HCT116 (cell line): ENCODE data around the gene PPM1H. TPM values are rescaled to one million over a fixed set of nuclear protein-coding genes. Genes with fewer than 3 reads are reported as not detected.

ENCODE experiments used
- ATAC-seq: fragments of 200-7000 bp; cut with Tn5 transposase; 2 replicates; pipeline ENCODE4 v1.9.1; 2020; ENCODE audit warnings: mild to moderate bottlenecking, moderate library complexity
- BruUV-seq: library from RNA; stranded (reverse); fragments of 400-500 nt; replicated peaks from 2 replicates; lab custom pipeline; 2021; lab: Mats Ljungman, UMichigan
- CTCF ChIA-PET: fragments of 300-600 bp; sonication (Branson Sonifier 250); formaldehyde crosslinking; loops from one replicate; lab custom pipeline; 2021; ENCODE audit warnings: antibody characterized with exemption; lab: Charles Lee
- POLR2A ChIA-PET: fragments of 300-600, 350-600 bp; sonication (Branson Sonifier 250); formaldehyde crosslinking; loops from one replicate; lab custom pipeline; 2021; ENCODE audit warnings: antibody characterized with exemption; lab: Charles Lee
- RAD21 ChIA-PET, 2 experiments: fragments of 300-600 bp; sonication (Branson Sonifier 250); formaldehyde crosslinking; loops; one replicate each; lab custom pipeline; 2023; ENCODE audit warnings: low total read pairs in 2 of 2; ENCODE audit not compliant: uncharacterized antibody in 2 of 2, unreplicated experiment in 2 of 2, low non-redundant PET in 1 of 2; lab: Charles Lee
- DNase-seq: peaks from one replicate; pipeline ENCODE4 v3.0.0-alpha.2; 2010; ENCODE audit warnings: low read depth, low spot score
- H2AFZ ChIP-seq: fragments of 200-600 bp; shearing (Covaris generic), sonication (generic); 2 replicates; pipeline ENCODE4 v1.6.1; 2017; ENCODE audit warnings: low read depth, mixed run types, mixed read lengths, antibody characterized with exemption, low read length; ENCODE audit not compliant: poor library complexity, severe bottlenecking
- H3K27ac ChIP-seq: 2 replicates; pipeline ENCODE4 v1.5.1; 2012; ENCODE audit warnings: low read depth, low read length
- H3K27me3 ChIP-seq: fragments of 200-600 bp; sonication (generic); 2 replicates; pipeline ENCODE4 v1.6.1; 2016; ENCODE audit warnings: mixed run types, low read length, mixed read lengths; ENCODE audit not compliant: insufficient read depth
- H3K36me3 ChIP-seq, 2 experiments: fragments of 200-500 bp in 1 of 2; fragments of 200-600 bp in 1 of 2; sonication (Bioruptor generic) in 1 of 2; sonication (generic) in 1 of 2; 2 replicates each; pipeline versions ENCODE4 v1.5.1 to v1.6.1; 2014 to 2016; ENCODE audit warnings: low read length in 2 of 2, inconsistent platforms in 1 of 2, mixed read lengths in 1 of 2, mixed run types in 1 of 2; ENCODE audit not compliant: insufficient read depth in 2 of 2, control insufficient read depth in 1 of 2
- H3K4me1 ChIP-seq, 2 experiments: fragments of 200-600 bp in 1 of 2; sonication (generic) in 1 of 2; 2 replicates each; pipeline versions ENCODE4 v1.5.1 to v1.6.1; 2012 to 2017; ENCODE audit warnings: low read length in 2 of 2, inconsistent platforms in 1 of 2, mild to moderate bottlenecking in 1 of 2, mixed read lengths in 1 of 2, mixed run types in 1 of 2, moderate library complexity in 1 of 2; ENCODE audit not compliant: insufficient read depth in 2 of 2, control insufficient read depth in 1 of 2
- H3K4me2 ChIP-seq: fragments of 200-600 bp; sonication (generic); 2 replicates; pipeline ENCODE4 v1.6.1; 2017; ENCODE audit warnings: mixed run types, low read length, mixed read lengths
- H3K4me3 ChIP-seq, 2 experiments: fragments of 200-600 bp in 1 of 2; sonication (generic) in 1 of 2; replicated peaks in 1 of 2; 2 replicates each; pipeline ENCODE4 v1.5.1; 2011 to 2016; ENCODE audit warnings: low read length in 2 of 2, control low read depth in 1 of 2, low read depth in 1 of 2, mild to moderate bottlenecking in 1 of 2, mixed read lengths in 1 of 2, mixed run types in 1 of 2
- H3K79me2 ChIP-seq: fragments of 200-600 bp; sonication (generic); 2 replicates; pipeline ENCODE4 v1.6.1; 2017; ENCODE audit warnings: mild to moderate bottlenecking, mixed run types, low read length, moderate library complexity, mixed read lengths; ENCODE audit not compliant: insufficient read depth
- H3K9ac ChIP-seq: fragments of 200-600 bp; sonication (generic); 2 replicates; pipeline ENCODE4 v1.6.1; 2016; ENCODE audit warnings: low read length, mixed read lengths
- H3K9me2 ChIP-seq: fragments of 200-600 bp; sonication (generic), shearing (Covaris generic); 2 replicates; pipeline ENCODE4 v1.6.1; 2017; ENCODE audit warnings: mixed run types, mild to moderate bottlenecking, moderate library complexity; ENCODE audit not compliant: insufficient read depth
- H3K9me3 ChIP-seq, 2 experiments: fragments of 200-500 bp in 1 of 2; fragments of 200-600 bp in 1 of 2; sonication (Bioruptor generic) in 1 of 2; sonication (generic) in 1 of 2; 2 replicates each; pipeline ENCODE4 v1.6.1; 2014 to 2017; ENCODE audit warnings: low read length in 2 of 2, mixed read lengths in 2 of 2, inconsistent platforms in 1 of 2, low read depth in 1 of 2, mild to moderate bottlenecking in 1 of 2, mixed run types in 1 of 2, moderate library complexity in 1 of 2; ENCODE audit not compliant: control insufficient read depth in 1 of 2, insufficient read depth in 1 of 2
- H4K20me1 ChIP-seq: fragments of 200-600 bp; sonication (generic), shearing (Covaris generic); 2 replicates; pipeline ENCODE4 v1.6.1; 2017; ENCODE audit warnings: mixed run types, mild to moderate bottlenecking, moderate library complexity; ENCODE audit not compliant: insufficient read depth
- ATF3 ChIP-seq: IDR thresholded peaks from 2 replicates; pipeline ENCODE4 v1.6.1; 2012
- CBX3 ChIP-seq: IDR thresholded peaks from 2 replicates; pipeline ENCODE4 v1.6.1; 2012; ENCODE audit warnings: low read depth
- CTCF ChIP-seq, 3 experiments: fragments of 200-600 bp in 1 of 3; sonication (generic) in 1 of 3; IDR thresholded peaks in 2 of 3; conservative IDR thresholded peaks in 1 of 3; 2 replicates each; pipeline ENCODE4 v1.5.1; 2012 to 2017; ENCODE audit warnings: low read depth in 2 of 3, low read length in 2 of 3, antibody characterized with exemption in 1 of 3, borderline replicate concordance in 1 of 3, control low read depth in 1 of 3, mild to moderate bottlenecking in 1 of 3, mixed read lengths in 1 of 3, mixed run types in 1 of 3, moderate library complexity in 1 of 3; ENCODE audit not compliant: insufficient read depth in 1 of 3
- ELF1 ChIP-seq: IDR thresholded peaks from 2 replicates; pipeline ENCODE4 v1.6.1; 2012; ENCODE audit warnings: low read depth, borderline replicate concordance
- EZH2 ChIP-seq: fragments of 200-600 bp; sonication (generic); IDR thresholded peaks from 2 replicates; pipeline ENCODE4 v1.6.1; 2017; ENCODE audit warnings: antibody characterized with exemption, mixed run types
- FOSL1 ChIP-seq: IDR thresholded peaks from 2 replicates; pipeline ENCODE4 v1.6.1; 2012; ENCODE audit warnings: low read depth
- JUND ChIP-seq: IDR thresholded peaks from 2 replicates; pipeline ENCODE4 v1.6.1; 2012
- MAX ChIP-seq: IDR thresholded peaks from 2 replicates; pipeline ENCODE4 v1.6.1; 2012
- POLR2A ChIP-seq: IDR thresholded peaks from 2 replicates; pipeline ENCODE4 v1.7.0; 2011; ENCODE audit warnings: borderline replicate concordance; ENCODE audit not compliant: insufficient read depth, insufficient read length; ENCODE audit errors: extremely low read depth
- POLR2AphosphoS5 ChIP-seq: IDR thresholded peaks from 2 replicates; pipeline ENCODE4 v1.6.1; 2011; ENCODE audit warnings: mild to moderate bottlenecking, low read depth, low read length, moderate library complexity
- RAD21 ChIP-seq: IDR thresholded peaks from 2 replicates; pipeline ENCODE4 v1.6.1; 2012; ENCODE audit warnings: low read depth, mild to moderate bottlenecking
- REST ChIP-seq: IDR thresholded peaks from 2 replicates; pipeline ENCODE4 v1.6.1; 2012; ENCODE audit warnings: low read depth
- SIN3A ChIP-seq: IDR thresholded peaks from 2 replicates; pipeline ENCODE4 v1.6.1; 2012; ENCODE audit warnings: low read depth
- SP1 ChIP-seq: IDR thresholded peaks from 2 replicates; pipeline ENCODE4 v1.6.1; 2012; ENCODE audit warnings: low read depth
- SRF ChIP-seq: IDR thresholded peaks from 2 replicates; pipeline ENCODE4 v1.6.1; 2012; ENCODE audit warnings: low read depth
- TCF7L2 ChIP-seq: IDR thresholded peaks from 2 replicates; pipeline ENCODE4 v1.7.0; 2011; ENCODE audit warnings: borderline replicate concordance, inconsistent platforms; ENCODE audit not compliant: insufficient read depth, insufficient read length; ENCODE audit errors: extremely low read depth
- ZBTB33 ChIP-seq: IDR thresholded peaks from 2 replicates; pipeline ENCODE4 v1.6.1; 2011; ENCODE audit warnings: mild to moderate bottlenecking, low read length, moderate library complexity; ENCODE audit not compliant: insufficient replicate concordance; ENCODE audit errors: extremely low read depth
- ZFX ChIP-seq: fragments of 450-650 bp; IDR thresholded peaks from 2 replicates; pipeline ENCODE4 v1.6.1; 2017
- ZNF274 ChIP-seq: fragments of 200-500 bp; sonication (Bioruptor generic); IDR thresholded peaks from 2 replicates; pipeline ENCODE4 v1.6.1; 2014; ENCODE audit warnings: mild to moderate bottlenecking, low read depth, low read length, inconsistent platforms
- intact Hi-C: fragments of 100-400 bp; cut with micrococcal nuclease; formaldehyde crosslinking; loops from 2 replicates; pipeline ENCODE4 v1.10.0; 2022
- total RNA-seq: library from RNA; stranded (reverse); gene quantifications from one replicate; pipeline ENCODE4 v1.2.1, GENCODE V29; 2021; ENCODE audit not compliant: unreplicated experiment

PPM1H gene
- total RNA-seq, 1 experiment from 2014 or later: 8.0 TPM

GRCh38 chr12:62783881-62784280, 151.1 kb downstream of the PPM1H start:
- CTCF ChIA-PET: interaction anchor here (1.3 kb wide), 1 partner anchor 10 kb away, joined by 3 read pairs; no protein-coding TSS in a partner anchor
- no TSS peak for BruUV-seq
- intact Hi-C loops: no loop called here
- no peak overlapping the region for H2AFZ ChIP-seq
- no peak overlapping the region for H3K9ac ChIP-seq
- no peak overlapping the region for H3K4me2 ChIP-seq
- TF ChIP-seq TCF7L2: no peak
- TF ChIP-seq ZNF274: no peak
- no peak for TF ChIP-seq RAD21
- TF ChIP-seq JUND: no peak
- no peak for TF ChIP-seq FOSL1
- no peak for TF ChIP-seq CBX3
- no peak for TF ChIP-seq ATF3
- no peak for TF ChIP-seq ZFX
- TF ChIP-seq SP1: no peak
- TF ChIP-seq SRF: no peak
- TF ChIP-seq ELF1: no peak
- no peak for TF ChIP-seq MAX
- no peak for TF ChIP-seq REST
- TF ChIP-seq POLR2AphosphoS5: no peak
- TF ChIP-seq CTCF (IDR thresholded peaks at IDR 0.05 in 2 of 3, conservative IDR thresholded peaks at IDR 0.05 in 1 of 3; ENCODE audit: borderline replicate concordance in 1 of 3, insufficient read depth in 1 of 3, low read depth in 2 of 3, low read length in 2 of 3): no peak
- TF ChIP-seq SIN3A: no peak
- TF ChIP-seq ZBTB33: no peak
- TF ChIP-seq EZH2: no peak
- TF ChIP-seq POLR2A: no peak
- H3K79me2 ChIP-seq: no peaks in the 10 kb centered on the region
- no peaks in the 10 kb centered on the region for H3K27me3 ChIP-seq
- no peaks in the 10 kb centered on the region for H3K9me2 ChIP-seq
- peaks cover 9 to 35% of the 10 kb centered on the region in 2 experiments for H3K4me1 ChIP-seq
- POLR2A ChIA-PET: interaction anchor here (1.6 kb wide), 1 partner anchor 10 kb away, joined by 5 read pairs; no protein-coding TSS in a partner anchor
- H3K27ac ChIP-seq: no peak overlapping the region
- H3K9me3 ChIP-seq: no peaks in the 10 kb centered on the region
- ATAC-seq (no peak), DNase-seq (no peak)
- no peak overlapping the region for H3K4me3 ChIP-seq
- no peaks in the 10 kb centered on the region for H4K20me1 ChIP-seq
- no peaks in the 10 kb centered on the region for H3K36me3 ChIP-seq
- RAD21 ChIA-PET: no interaction called here
